ENCODE measurements around the gene ANKRD45. TPM values are rescaled to one million over a fixed set of nuclear protein-coding genes. Genes with fewer than 3 reads are reported as not detected.
"Not testable (repeated sequence)": the region's sequence is repeated elsewhere in the genome, so short reads cannot be mapped to it uniquely, and the experiment has no call there.

The ANKRD45 gene
- total RNA-seq, 1 donor from 2014 or later = not detected

DNA sequence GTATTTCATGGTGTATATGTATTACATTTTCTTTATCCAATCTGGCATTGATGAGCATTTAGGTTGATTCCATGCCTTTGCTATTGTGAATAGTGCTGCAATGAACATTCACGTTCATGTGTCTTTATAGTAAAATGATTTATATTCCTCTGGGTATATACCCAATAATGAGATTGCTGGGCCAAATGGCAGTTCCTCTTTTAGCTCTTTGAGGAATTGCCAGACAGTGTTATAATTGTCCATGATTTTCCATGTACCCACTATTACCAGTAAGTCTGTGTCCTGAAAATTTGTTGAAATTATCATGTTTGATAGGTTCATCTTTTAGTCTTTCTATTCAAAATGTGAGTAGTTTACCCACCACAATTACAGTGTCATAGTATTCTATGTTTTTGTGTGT is 101.2 kb downstream of the ANKRD45 start:
- no peak for TF ChIP-seq CTCF (IDR thresholded peaks at IDR 0.05)
- Mint-ChIP-seq H3K9me3 (ENCODE audit: low read depth) (peaks cover 42% of the 10 kb centered on the region), H3K36me3 (ENCODE audit: low read depth) (peaks cover 9% of the 10 kb centered on the region), H3K27ac (ENCODE audit: unreplicated experiment) (no peak overlapping the region), H3K4me3 (ENCODE audit: unreplicated experiment) (no peak overlapping the region), H3K27me3 (ENCODE audit: low read depth) (peaks cover 11% of the 10 kb centered on the region), H3K4me1 (ENCODE audit: low read depth) (no peaks in the 10 kb centered on the region)
- DNase-seq (ENCODE audit: low spot score) = no peak

- peaks cover 42% of the 10 kb centered on the region for H3K9me3 Mint-ChIP-seq (ENCODE audit: low read depth)
- not testable (repeated sequence) for H3K27ac Mint-ChIP-seq (ENCODE audit: unreplicated experiment); H3K4me3 Mint-ChIP-seq (ENCODE audit: unreplicated experiment); H3K4me1 Mint-ChIP-seq (ENCODE audit: low read depth); DNase-seq (ENCODE audit: low spot score); H3K36me3 Mint-ChIP-seq (ENCODE audit: low read depth)
- peaks cover 11% of the 10 kb centered on the region for H3K27me3 Mint-ChIP-seq (ENCODE audit: low read depth)
Observed at GRCh38 chr1:173563846-173564245, 105.8 kb downstream of the ANKRD45 start.

DNA sequence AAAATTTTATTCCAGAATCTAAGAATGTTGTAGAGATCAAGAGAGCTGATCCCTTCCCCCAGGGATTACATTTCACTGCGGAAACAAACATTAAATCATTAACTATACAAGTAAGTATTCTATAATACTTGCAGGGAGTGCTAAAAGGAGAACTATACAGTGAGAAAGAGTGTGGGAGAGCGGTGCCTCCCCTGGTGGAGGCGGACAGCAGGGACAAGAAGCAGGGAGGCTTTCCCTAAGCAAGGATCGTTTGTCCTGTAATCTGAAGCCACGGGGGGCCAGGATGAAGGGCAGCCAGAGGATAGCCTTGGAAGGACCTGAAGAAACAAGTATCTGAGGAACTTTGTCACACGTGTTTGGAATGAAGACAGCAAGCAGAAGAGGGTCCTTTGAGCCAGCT is 106.8 kb downstream of the ANKRD45 start:
- Mint-ChIP-seq H3K27ac (ENCODE audit: unreplicated experiment) (no peak overlapping the region), H3K4me1 (ENCODE audit: low read depth) (no peaks in the 10 kb centered on the region), H3K27me3 (ENCODE audit: low read depth) (peaks cover 8% of the 10 kb centered on the region), H3K9me3 (ENCODE audit: low read depth) (peaks cover 34% of the 10 kb centered on the region), H3K4me3 (ENCODE audit: unreplicated experiment) (no peak overlapping the region), H3K36me3 (ENCODE audit: low read depth) (peaks cover 9% of the 10 kb centered on the region)
- TF ChIP-seq CTCF (IDR thresholded peaks at IDR 0.05) = peak; percentile 27
- no peak for DNase-seq (ENCODE audit: low spot score)

GRCh38 chr1:173561263-173561662 is 108.4 kb downstream of the ANKRD45 start:
- H3K9me3 Mint-ChIP-seq (ENCODE audit: low read depth) = peaks cover 18% of the 10 kb centered on the region
- TF ChIP-seq CTCF (IDR thresholded peaks at IDR 0.05) = no peak
- no peak for DNase-seq (ENCODE audit: low spot score)
- peaks cover 4% of the 10 kb centered on the region for H3K27me3 Mint-ChIP-seq (ENCODE audit: low read depth)
- no peak overlapping the region for H3K27ac Mint-ChIP-seq (ENCODE audit: unreplicated experiment)
- no peaks in the 10 kb centered on the region for H3K4me1 Mint-ChIP-seq (ENCODE audit: low read depth)
- peaks cover 4% of the 10 kb centered on the region for H3K36me3 Mint-ChIP-seq (ENCODE audit: low read depth)
- no peak overlapping the region for H3K4me3 Mint-ChIP-seq (ENCODE audit: unreplicated experiment)

DNA sequence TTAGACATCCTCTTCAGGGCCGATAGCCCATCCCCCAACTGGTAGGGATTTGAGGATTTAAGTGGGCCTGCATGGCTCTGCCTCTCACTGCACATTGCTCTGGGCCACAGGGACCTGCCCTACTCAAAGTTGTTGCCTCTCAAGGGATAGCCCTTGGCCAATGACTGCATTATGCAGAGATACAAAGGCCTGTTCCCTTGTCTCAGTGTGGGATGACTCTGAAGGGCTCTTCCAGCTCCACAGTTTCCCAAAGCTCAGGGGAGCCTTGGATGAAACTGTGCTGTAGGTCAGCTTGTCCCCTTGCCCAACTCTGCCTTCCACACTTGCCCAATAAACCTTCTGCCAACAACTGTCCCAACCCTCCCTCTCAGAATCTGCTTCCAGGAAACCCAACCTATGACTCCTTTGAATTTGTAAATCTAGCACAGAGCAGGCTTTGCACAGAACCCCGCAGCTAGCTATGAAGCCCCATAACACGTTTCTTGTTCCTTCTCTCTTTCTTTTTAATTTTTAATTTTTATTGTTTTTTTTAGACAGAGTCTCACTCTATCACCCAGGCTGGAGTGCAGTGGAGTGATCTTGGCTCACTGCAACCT is 109.3 kb downstream of the ANKRD45 start:
- H3K4me1 Mint-ChIP-seq (ENCODE audit: low read depth) = no peaks in the 10 kb centered on the region
- H3K36me3 Mint-ChIP-seq (ENCODE audit: low read depth) = peaks cover 2% of the 10 kb centered on the region
- peaks cover 12% of the 10 kb centered on the region for H3K9me3 Mint-ChIP-seq (ENCODE audit: low read depth)
- no peak overlapping the region for H3K27ac Mint-ChIP-seq (ENCODE audit: unreplicated experiment)
- TF ChIP-seq CTCF (IDR thresholded peaks at IDR 0.05) = no peak
- DNase-seq (ENCODE audit: low spot score) = no peak
- peaks cover 2% of the 10 kb centered on the region for H3K27me3 Mint-ChIP-seq (ENCODE audit: low read depth)
- H3K4me3 Mint-ChIP-seq (ENCODE audit: unreplicated experiment) = no peak overlapping the region

Other genes starting within 250 kb of the ANKRD45 start
- gene PRDX6, start 192.5 kb downstream of the ANKRD45 start, total RNA-seq = 149 to 174 TPM (median 155 TPM) in 3 replicates
- gene SLC9C2, start 66.8 kb downstream of the ANKRD45 start, total RNA-seq = not detected in 3 replicates
- gene TEX50, start 34.5 kb downstream of the ANKRD45 start, total RNA-seq = not detected in 3 replicates
- gene KLHL20, start 45.1 kb upstream of the ANKRD45 start, total RNA-seq = 28.5 to 34.1 TPM (median 29.2 TPM) in 3 replicates
- 9.5 to 12.7 TPM (median 9.5 TPM) in 3 replicates for gene DARS2, start 154.8 kb upstream of the ANKRD45 start, total RNA-seq
- 8.2 to 10.9 TPM (median 9.6 TPM) in 3 replicates for gene CENPL, start 155.0 kb upstream of the ANKRD45 start, total RNA-seq
- gene GAS5, start 198.1 kb upstream of the ANKRD45 start, total RNA-seq = 190 to 340 TPM (median 307 TPM) in 3 replicates
- 11.0 to 13.8 TPM (median 13.7 TPM) in 3 replicates for gene ZBTB37, start 198.5 kb upstream of the ANKRD45 start, total RNA-seq
- 0.22 to 0.51 TPM in 2 of 3 replicates, not detected in the other for gene SERPINC1, start 247.5 kb upstream of the ANKRD45 start, total RNA-seq

All from chondrocyte (in vitro differentiated cells).